DND-41 (cell line): ENCODE measurements around the gene CAMK4.

Experiments used
- CTCF ChIP-seq: IDR thresholded peaks from 2 replicates; pipeline ENCODE4 v1.5.1; 2012; ENCODE audit warnings: borderline replicate concordance, low read length, moderate library complexity, mild to moderate bottlenecking; ENCODE audit not compliant: poor library complexity, severe bottlenecking; ENCODE audit errors: extremely low read depth
- EZH2 ChIP-seq: IDR thresholded peaks from 3 replicates; pipeline ENCODE4 v1.6.1; 2012; ENCODE audit warnings: borderline replicate concordance, low read depth, mild to moderate bottlenecking, moderate library complexity, low read length, inconsistent platforms; ENCODE audit not compliant: severe bottlenecking

GRCh38 chr5:111268300-111268699 lies 44.1 kb downstream of the CAMK4 start:
- TF ChIP-seq CTCF (no peak), EZH2 (no peak)
